K562 (cell line): ENCODE data around the gene RPS15A. TPM values are rescaled to one million over a fixed set of nuclear protein-coding genes. Genes with fewer than 3 reads are reported as not detected.
A peak's percentile ranks its signal among the peaks of the same experiment; 100 is the strongest.

Source experiments
- C11orf30 ChIP-seq: fragments of 450-650 bp; IDR thresholded peaks from 2 replicates; pipeline ENCODE4 v1.6.1; 2016; ENCODE audit warnings: low read depth, mild to moderate bottlenecking
- CHCHD3 ChIP-seq: fragments of 250-450 bp; sonication (Bioruptor Pico); IDR thresholded peaks from 2 replicates; pipeline ENCODE4 v2.1.2; 2022; ENCODE audit warnings: mild to moderate bottlenecking
- CREB3 ChIP-seq: fragments of 450-650 bp; conservative IDR thresholded peaks from 2 replicates; pipeline ENCODE4 v1.6.1; 2016; ENCODE audit warnings: missing genetic modification characterization, low read depth, mild to moderate bottlenecking, missing compliant biosample characterization, moderate library complexity
- HMGN3 ChIP-seq: IDR thresholded peaks from 2 replicates; pipeline ENCODE4 v1.6.1; 2011; ENCODE audit warnings: borderline replicate concordance, low read depth, mild to moderate bottlenecking, mixed read lengths, low read length; ENCODE audit not compliant: insufficient read length; ENCODE audit errors: extremely low read depth
- MEF2A ChIP-seq: IDR thresholded peaks from 2 replicates; pipeline ENCODE4 v1.6.1; 2011; ENCODE audit warnings: low read depth, mild to moderate bottlenecking, low read length, moderate library complexity; ENCODE audit not compliant: control insufficient read depth
- PATZ1 ChIP-seq: fragments of 250-450 bp; sonication (Bioruptor Pico); IDR thresholded peaks from 2 replicates; pipeline ENCODE4 v1.5.0; 2020; ENCODE audit warnings: mild to moderate bottlenecking, borderline replicate concordance
- SMARCA5 ChIP-seq: fragments of 450-650 bp; IDR thresholded peaks from 2 replicates; pipeline ENCODE4 v1.6.1; 2016
- SOX6 ChIP-seq: fragments of 450-650 bp; IDR thresholded peaks from 2 replicates; pipeline ENCODE4 v1.6.1; 2014; ENCODE audit warnings: mild to moderate bottlenecking
- TFE3 ChIP-seq: fragments of 450-650 bp; formaldehyde crosslinking; IDR thresholded peaks from 2 replicates; pipeline ENCODE4 v1.4.0; 2020; ENCODE audit warnings: mild to moderate bottlenecking, mixed read lengths
- ZNF407 ChIP-seq: fragments of 450-650 bp; IDR thresholded peaks from 2 replicates; pipeline ENCODE4 v1.6.1; 2016; ENCODE audit warnings: low read depth
- ZNF586 ChIP-seq: fragments of 450-650 bp; formaldehyde crosslinking; conservative IDR thresholded peaks from 2 replicates; pipeline ENCODE4 v1.4.0; 2020; ENCODE audit warnings: mild to moderate bottlenecking, moderate library complexity
- ZZZ3 ChIP-seq: fragments of 450-650 bp; IDR thresholded peaks from 2 replicates; pipeline ENCODE4 v1.6.1; 2016; ENCODE audit warnings: antibody characterized with exemption, mild to moderate bottlenecking, moderate library complexity
- polyA plus RNA-seq, 8 experiments: library from polyadenylated mRNA; depleted of rRNA in 4 of 8; stranded (reverse) in 5 of 8; unstranded in 3 of 8; fragments of >200 nt; fragmentation: Nextera tagmentation in 2 of 8; fragmentation: Illumina TruSeq in 1 of 8; extraction: Ambion mirVana in 2 of 8; extraction: Trizol in 1 of 8; gene quantifications; 2 replicates each; pipeline versions ENCODE4 v1.2.1 to v1.2.3, GENCODE V29; 2011 to 2014; ENCODE audit warnings: inconsistent platforms in 1 of 8, missing spikeins in 1 of 8
- total RNA-seq, 7 experiments: library from RNA; depleted of rRNA in 6 of 7; stranded (reverse); fragments of >200 nt in 6 of 7; fragmentation: Illumina TruSeq in 2 of 7; extraction: Trizol in 2 of 7; gene quantifications; 2 replicates each; pipeline versions ENCODE4 v1.2.1 to v1.2.3, GENCODE V29; 2011 to 2021; ENCODE audit warnings: low replicate concordance in 1 of 7

Gene RPS15A
- total and polyA plus RNA-seq, 9 of the 15 experiments (the other 6 are each of a cell fraction or from before 2014, with no cell fraction given), result 1,397 to 5,474 (median 2,798) TPM

- TF ChIP-seq CREB3 (tag) (no peak), HMGN3 (peak; percentile 86), ZNF586 (no peak), TFE3 (no peak), PATZ1 (CRISPR knock-in tag) (peak; percentile 30; the same call in 1 of the 2 replicates), ZZZ3 (no peak), CHCHD3 (CRISPR knock-in tag) (peak; percentile 76; the same call in 1 of the 2 replicates), SMARCA5 (no peak), C11orf30 (peak; percentile 59), MEF2A (no peak), SOX6 (peak; percentile 76; the same call in 1 of the 2 replicates), ZNF407 (no peak; the same call in 1 of the 2 replicates)
These were observed 11.2 kb upstream of the RPS15A start, which contains the start of gene ARL6IP1 (continued) for GRCh38 chr16:18801145-18801972.
